ENCODE data around the gene IQSEC3.

Gene IQSEC3

DNA sequence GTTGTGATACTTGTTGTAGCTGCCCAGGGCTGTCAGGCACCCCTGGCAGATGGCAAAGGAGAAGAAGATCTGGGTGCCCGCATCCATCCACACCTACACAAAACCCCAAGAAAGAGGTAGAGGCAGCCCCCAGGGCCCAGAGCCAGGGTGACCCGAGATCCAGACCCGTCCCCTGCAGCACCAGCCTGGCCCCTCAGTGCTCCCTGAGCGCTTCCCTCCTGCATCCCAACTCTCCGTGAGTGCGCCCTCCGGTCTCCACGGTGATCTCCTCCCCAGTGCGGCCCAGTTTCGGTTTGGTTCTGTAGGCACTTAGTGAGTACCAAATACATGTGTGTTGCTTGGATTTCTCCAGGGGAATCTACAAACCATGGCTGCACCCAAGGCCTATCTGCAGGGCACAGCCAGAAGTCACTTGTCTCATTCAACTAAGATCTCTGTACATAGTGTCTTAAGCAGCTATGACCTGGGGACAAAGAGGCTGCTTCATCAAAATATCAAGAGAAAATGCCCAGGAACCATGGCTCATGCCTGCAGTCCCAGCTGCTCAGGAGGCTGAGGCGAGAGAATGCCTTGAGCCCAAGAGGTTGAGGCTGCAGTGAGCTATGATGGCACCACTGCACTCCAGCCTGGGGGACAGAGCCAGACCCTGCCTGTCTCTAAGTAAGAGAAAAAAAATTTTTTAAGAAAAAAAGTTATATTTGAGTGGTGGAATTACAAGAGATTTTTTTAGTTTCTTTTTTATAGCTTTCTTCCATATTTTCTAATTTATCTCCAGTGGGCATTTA is 131.5 kb downstream of the IQSEC3 start:
- DNase-seq (ENCODE audit: low read depth in 2 of 2): no peak

DNA sequence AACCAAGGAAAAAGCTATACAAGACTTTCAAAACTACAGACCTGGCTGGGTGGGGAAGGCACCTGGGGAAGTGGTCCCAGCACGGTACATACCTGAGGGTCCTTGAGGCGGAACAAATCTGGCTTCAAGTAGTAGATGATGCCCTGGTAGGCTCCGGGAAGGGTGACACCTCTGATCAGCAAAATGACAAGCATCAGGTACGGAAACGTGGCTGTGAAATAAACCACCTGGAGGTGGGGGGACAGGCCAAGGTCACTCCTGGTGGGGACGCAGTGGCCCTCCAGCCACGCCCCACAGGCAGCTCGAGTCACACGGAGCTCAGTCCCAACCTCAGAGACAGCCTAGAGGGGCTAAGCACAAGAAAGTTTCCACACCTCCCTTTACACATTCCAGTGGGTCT is 132.1 kb downstream of the IQSEC3 start:
- no peak for DNase-seq (ENCODE audit: low read depth in 2 of 2)

DNA sequence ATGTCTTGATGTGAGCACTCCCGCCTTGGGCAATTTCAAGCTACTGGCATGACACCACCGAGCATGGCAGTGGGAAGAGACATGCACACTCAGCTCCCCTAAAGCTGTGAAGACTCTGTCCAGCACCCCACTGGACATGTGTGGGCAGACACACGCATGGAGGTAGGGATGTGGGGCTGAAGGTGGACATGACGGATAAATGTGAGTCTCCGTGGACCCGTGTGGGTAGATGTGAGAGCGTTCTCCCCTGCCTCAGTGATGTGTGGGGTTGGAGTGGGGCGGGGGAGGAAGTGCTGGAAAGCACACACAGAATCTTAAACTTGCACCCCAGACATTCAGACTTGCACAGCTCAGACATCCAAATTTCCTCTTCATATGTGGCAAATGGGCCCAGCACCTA is 134.8 kb downstream of the IQSEC3 start:
- no peak for DNase-seq (ENCODE audit: low read depth in 2 of 2)

DNA sequence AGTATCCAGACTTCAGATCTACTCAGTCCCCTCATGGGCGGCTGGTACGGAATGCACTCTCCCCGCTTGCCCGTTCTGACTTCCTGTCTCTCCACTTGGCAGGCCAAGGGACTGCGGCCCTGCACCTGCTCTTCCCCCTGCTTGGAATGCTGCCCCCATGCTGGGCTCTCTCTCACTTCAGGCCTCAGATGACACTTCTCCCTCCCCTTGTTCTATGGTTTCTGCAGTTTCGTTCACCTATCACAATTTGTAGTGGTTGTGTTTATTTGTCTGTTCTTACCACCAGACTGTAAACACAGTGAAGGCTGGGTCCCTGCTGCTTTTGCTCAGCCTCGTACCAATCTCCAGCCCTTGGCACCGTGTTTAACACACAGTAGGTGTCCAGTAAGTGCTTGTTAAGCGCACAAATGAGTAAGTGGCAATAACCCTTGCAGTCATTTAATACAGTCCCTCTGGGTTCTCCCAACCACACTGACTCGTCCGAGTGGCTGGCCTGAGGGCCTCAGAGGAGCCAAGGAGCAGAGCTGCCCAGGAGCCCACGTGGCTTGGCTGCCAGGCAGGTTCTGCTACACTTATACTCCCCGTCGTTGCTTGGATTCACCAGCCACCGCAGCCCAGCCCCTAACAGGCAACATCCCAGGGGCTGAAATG is 135.6 kb downstream of the IQSEC3 start:
- no peak for DNase-seq (ENCODE audit: low read depth in 2 of 2)

DNA sequence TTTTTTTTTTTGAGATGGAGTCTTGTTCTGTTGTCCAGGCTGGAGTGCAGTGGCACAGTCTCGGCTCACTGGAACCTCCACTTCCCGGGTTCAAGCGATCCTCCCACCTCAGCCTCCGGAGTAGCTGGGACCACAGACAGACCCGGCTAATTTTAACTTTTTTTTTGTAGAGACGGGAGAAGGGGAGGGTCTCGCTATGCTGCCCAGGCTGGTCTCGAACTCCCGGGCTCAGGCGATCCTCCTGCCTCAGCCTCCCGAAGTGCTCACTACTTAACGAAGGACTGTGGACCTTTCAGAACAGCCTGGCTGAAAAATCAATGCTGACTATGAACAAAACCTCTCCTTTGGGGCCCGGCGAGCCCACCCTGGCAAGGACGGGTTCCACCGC is 136.5 kb downstream of the IQSEC3 start:
- no peak for DNase-seq (ENCODE audit: low read depth in 2 of 2)

DNA sequence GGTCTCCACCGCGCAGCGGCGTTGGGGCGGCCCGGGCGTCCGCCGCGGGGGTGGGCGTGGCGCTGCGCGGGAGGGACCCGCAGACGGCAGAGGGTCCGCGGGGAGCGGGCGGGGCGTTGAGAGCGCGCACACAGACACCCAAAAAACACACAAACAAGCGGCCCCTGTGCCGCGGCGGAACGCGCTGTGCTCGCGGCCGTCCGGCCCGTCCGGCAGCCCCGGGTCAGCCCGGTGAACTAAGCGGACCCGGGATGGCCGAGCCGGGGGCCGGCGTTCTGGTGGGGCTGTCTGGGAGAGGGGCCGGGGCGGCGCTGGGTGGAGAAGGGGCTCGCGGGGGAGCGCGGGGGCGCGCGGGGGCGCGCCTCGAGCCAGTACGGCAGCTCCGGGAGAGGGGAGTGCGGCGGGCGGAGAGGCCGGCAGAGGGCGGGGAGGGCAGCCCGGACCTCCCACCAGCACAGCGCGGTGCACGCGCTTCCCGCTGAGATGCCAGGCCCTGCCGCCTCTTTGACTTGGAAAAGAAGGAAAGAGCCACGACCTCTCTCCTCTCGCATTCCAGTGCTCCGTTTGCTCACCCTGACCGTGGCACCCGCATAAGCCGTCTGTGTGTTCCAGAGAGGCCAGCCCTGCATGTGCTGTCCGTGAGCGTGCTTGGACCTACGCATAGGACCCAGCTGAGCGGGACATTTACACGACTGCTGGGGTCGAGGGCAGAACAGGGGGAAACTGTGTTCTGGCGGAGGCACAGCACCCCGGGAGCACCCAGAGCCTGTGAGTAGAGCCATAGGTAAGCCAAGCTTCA is 137.1 kb downstream of the IQSEC3 start:
- no peak for DNase-seq (ENCODE audit: low read depth in 2 of 2)

DNA sequence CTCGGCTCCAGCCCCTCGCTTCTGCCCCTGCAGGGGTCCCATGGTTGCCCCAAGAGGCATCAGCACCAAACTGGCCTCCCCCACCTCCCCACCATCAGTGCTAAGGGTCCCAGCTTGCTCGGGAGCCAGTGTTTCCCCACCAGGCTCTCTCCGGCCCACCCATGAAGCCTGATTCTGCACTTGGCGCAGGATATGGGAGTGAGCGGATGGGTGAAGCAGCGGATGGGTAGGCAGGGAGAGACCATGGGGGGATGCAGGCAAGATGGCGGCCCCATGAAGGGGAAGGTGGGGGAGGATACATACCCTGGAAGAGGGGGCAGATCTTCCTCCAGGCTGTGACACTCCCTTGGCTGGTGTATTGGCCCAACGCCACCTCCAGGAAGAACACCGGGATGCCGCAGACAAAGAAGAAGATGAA is 137.7 kb downstream of the IQSEC3 start:
- DNase-seq (ENCODE audit: low read depth in 2 of 2): no peak

DNA sequence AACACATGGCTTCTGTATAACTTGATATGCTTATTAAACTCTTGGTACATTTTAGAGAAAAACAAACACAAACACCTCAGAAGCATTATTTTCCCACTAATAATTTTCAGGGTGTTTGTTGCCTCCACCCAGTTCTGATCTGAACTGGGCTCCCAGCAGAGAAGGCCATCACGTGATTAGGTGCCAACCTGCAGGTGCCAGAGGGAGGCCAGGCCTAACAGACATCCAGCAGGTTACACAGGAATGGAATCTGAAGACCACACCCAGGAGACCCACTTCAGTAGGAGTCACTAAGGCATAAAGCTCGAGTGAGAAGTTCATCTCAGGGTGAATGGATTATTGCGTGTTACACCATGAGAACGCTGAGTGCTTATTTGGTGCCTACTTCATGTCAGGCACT is 138.5 kb downstream of the IQSEC3 start:
- DNase-seq (ENCODE audit: low read depth in 2 of 2): no peak

DNA sequence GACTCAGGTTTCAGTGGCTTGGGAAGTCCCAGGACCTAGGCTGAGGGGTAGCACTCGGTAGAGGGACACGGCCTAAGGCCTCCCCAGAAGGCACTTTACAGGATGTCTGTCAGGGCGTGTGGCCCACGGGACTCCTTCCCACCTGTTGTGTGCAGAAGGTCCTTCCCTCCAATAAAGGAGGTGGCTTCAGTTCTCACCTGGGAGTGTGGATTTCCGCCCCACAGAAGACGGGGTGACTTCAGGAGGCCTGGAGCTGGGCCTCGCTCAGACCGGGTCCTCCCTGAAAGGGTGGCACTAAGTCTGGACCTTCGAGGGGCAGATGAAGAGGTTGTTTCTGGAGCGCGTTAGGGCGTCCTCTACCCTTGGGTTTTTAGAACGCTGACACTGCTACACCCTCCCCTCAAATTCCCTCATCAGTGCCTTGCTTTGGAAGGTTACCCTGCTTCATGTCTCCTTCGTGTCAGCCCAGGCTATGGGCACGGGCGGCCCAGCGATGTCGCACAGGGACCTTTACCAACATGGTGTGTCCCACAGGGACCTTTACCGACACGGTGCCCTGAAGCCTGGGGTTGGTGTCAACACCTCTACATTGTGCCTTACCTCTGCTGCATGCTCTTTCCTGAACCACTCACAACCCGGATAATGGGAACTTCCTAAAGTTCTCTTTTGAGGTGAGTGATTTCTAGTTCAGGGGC is 140.3 kb downstream of the IQSEC3 start:
- DNase-seq (ENCODE audit: low read depth in 2 of 2): no peak

DNA sequence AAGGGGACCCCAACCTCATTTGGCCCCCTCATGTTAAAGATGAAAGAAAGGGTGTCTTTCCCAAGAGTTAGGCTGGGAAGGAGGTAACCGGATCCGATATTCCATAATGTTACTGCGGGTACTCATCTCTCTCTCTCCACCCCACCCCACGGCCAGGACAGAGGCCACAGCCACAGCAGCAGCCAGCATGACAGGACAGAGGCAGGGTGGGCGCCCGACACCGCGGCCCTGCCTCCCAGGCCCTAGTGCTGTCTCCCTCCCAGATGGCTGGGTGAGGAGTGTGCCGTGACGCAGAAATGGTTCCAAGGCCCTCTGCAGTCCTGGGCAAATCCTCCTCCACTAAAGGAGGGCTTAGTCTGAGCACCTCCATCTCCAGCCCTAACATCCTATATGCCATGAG is 141.2 kb downstream of the IQSEC3 start:
- no peak for DNase-seq (ENCODE audit: low read depth in 2 of 2)

DNA sequence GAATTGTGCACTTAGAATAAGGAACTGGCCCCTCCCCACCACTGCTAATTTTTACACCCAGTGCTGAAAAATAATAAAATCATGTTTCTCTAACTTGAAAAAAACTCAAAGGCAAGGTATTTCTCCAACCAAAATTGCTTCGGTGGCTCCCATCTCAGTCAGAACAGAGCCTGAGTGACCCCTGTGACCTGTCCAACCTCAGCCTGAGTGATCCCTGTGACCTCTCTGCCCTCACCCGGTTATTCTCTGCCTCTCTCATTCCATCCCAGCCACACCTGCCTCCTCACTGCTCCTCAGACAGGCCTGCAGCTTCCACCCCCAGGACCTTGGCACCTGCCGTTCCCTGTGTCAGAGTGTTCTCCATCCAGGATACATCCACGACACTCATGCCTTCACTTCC is 142.2 kb downstream of the IQSEC3 start:
- DNase-seq (ENCODE audit: low read depth in 2 of 2): no peak

DNA sequence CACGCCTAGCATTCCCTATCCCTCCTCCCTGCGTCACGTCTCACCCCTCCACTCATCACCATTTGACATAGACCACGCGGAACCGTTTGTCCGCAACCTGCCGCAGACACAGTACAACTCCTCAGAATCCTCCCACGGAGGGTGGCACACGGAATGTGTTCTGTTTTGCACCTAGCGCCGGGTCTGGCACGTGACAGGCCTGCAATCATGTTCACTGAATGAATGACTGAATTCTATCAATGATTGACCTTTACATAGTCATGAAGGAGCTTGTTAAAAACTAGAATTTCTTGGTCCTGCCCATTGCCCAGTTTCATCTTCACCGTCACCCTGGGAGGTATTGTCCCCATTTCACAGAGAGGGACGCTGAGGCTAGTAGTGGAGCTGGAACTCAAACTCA is 142.7 kb downstream of the IQSEC3 start:
- no peak for DNase-seq (ENCODE audit: low read depth in 2 of 2)

DNA sequence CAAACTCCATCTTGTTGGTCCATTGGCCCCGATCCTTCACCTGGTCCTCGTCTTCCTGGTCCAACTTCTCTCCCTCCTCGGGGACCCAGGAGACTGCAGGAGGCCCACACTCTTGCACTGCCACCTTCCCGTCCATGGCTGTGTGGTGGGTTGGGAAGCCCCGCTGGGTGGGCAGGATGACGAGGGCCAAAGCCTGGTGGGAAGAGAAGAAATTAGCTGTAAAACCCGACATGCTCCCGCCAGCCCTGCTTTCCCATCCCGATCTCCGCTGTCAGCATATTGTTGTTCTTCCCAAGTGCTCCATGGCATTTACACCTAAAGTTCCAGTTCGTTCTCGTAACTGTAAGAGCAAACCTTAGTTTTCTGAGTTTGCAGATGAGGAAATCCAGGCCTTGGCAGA is 143.3 kb downstream of the IQSEC3 start:
- no peak for DNase-seq (ENCODE audit: low read depth in 2 of 2)

DNA sequence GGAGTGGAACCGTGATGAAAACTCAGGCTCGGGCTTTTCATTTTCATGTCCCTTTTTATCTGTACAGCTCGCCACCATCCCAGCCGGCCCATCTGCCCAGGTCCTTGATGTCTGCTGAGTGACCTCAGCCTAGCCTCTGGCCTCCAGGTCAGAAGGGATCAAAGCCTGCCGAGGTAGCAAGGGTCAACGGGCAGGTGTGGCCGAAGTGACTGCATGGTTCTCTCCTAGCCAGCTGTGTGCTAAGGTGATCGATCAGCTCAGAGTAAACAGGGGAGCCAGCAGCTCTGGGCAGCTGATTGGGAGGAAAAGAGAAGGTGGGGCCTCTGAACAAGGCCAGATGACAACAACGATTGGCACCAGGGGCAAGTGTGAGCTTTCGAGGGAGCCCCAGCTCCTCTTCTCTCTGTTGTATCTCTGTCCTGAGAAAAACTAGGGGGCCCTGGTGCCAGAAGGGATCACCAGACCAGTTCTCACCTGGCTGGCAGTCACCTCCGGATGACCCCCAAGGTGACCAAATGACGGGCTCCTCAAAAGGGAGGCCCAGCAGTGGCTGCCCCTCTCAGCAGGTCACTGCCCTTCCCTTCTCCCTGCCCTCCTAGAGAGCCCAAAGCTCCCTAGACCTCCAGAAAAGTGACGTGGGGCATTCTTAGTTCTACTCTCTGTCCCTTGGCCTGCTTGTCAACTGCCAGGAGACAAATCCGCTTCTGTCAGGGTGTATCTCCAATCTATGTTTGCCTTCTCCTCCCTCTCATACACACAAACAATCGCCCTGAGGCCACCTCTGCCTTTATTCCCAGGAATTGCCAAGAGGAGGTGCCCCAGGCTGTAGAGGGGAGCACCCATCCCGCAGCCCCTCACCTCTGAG is 143.9 kb downstream of the IQSEC3 start:
- DNase-seq (ENCODE audit: low read depth in 2 of 2): no peak

DNA sequence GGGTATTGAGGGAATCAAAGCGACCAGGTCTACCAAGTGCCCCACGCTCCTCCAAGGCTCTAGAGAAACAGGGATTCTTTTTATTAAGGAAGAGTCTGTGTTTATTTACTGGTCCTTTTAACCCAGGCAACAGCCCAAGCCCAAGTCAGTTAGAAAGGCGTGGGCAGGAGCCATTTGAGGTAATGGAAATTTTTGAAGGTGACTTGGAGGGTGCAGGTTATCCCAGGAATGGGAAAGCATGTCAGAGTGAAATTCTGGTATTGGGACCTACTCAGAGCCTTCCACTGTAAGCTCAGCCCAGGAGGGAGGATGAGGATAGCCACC is 144.5 kb downstream of the IQSEC3 start:
- no peak for DNase-seq (ENCODE audit: low read depth in 2 of 2)

DNA sequence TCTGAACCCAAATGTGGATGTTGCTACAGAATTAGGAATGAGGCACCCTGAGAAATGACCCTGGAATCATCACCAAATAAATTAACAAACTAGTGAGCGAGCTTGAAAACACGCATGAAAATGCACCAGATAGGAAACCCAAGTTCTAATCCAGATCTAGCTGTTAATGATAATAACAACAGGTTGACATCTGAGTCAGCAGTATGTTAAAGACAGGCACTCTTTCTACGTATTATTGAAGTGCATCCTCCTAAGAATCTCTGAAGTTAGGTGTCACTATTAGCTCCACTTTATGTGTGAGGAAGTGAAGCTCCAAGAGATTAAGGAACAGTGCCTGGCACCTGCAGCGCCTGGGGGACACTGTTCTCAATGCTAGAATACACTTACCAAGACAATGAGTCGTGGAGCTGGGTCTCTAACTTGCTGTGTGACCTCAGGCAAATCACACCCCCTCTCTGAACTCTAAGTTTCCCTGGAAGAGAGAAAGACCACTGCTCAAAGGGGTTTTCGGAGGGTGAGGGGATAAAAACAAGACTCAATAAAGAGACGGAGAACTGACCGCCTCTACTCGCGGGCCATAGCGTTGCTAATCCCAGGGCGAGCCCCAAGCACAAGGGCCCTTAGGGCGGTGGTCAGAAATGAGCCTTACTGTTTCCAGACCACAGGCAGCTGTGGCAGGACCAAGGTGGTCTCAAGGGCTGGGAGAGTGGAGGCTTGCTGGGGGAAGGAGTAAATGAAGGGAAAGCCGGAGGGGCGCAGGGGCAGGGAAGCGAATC is 145.3 kb downstream of the IQSEC3 start:
- DNase-seq (ENCODE audit: low read depth in 2 of 2): no peak

DNA sequence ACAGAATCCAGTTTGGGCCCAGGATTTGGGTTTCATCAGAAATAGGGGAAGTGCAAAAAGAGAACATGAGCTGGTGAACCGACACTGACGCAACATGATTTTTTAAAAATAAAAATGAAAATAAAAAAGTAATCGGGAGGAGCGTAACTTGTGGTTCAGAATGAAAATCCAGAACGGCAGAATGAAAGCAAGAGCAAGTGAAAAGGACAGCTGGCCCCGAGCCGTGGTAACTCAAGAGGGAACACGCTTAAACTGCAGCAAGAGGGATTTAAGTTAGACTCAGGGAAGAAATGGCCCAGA is 145.8 kb downstream of the IQSEC3 start:
- no peak for DNase-seq (ENCODE audit: low read depth in 2 of 2)

DNA sequence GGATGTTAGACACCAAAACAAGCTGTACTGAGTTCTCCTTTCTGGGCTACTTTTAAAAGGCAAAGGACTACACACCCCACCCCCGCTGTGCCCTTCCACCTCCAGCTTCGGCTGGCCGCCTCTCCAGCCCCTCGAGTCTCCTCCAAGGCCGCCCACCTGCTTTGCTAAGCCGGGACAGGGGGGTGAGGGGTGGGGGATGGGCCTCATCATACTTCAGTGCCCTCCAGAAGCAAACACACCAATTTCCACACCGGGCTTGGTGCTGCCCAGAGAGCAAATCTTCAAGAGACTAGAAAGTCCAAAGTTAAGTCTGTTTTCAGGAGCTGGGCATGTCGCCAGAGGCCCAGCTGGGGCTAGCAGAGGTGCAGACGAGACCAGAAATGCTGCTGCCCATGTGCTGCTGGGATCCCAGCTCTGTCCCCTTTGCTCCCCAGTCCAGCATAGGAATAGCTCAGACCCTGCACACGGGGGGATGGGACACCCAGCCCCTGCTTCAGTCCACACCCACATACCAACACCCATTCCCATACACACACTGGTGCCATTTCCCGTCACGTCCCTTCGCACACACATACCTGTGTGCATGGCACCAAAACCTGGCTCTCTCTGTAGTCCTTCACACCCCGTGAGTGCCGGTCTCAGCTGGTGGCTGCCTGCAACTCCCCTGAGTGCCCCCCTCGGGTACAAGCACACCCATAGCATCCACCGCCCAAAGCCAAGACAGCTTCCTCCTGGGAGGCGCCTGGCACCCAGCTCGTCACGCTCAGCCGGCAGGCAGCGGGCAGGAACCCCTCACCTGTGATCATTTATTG is 146.4 kb downstream of the IQSEC3 start:
- no peak for DNase-seq (ENCODE audit: low read depth in 2 of 2)

DNA sequence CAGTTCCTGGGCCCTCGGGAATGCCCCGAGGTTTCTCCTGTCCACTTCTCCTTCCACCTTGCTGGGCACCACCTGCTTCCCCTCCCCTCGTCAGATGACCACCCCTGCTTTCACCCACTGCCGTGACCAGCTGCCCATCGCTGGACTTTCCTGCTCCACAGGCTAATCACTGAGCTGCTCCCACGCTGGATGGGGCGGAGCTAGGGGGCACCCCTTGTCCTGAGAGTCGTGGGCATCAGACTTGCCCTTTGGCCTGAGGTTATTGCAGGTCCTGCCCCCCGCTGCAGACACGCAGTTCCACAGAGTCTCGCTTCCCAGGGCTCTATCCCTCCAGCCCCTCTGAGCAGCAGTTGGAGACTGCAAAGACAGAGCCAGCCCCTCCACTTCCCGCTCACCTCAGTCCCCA is 147.0 kb downstream of the IQSEC3 start:
- no peak for DNase-seq (ENCODE audit: low read depth in 2 of 2)
